Measurements from ENCODE around the gene LRFN4. TPM values are rescaled to one million over a fixed set of nuclear protein-coding genes. Genes with fewer than 3 reads are reported as not detected.

Gene LRFN4
- total and polyA plus RNA-seq, 4 donors: 0.75 to 3.4 (median 1.5) TPM; not detected in 1

GRCh38 chr11:66854231-66854661, 2.6 kb upstream of the LRFN4 start:
- WGBS: 92% methylated on average over 12 of the region's 12 CpGs
- DNase-seq (ENCODE audit: low spot score): no peak

GRCh38 chr11:66854729-66855211, 2.1 kb upstream of the LRFN4 start:
- H3K9ac ChIP-seq (ENCODE audit: low read depth in 1 of 2, low read length in 2 of 2): no peak overlapping the region
- 98% methylated on average over 15 of the region's 15 CpGs for WGBS
- H3K27ac ChIP-seq (ENCODE audit: low read depth in 1 of 2, low read length in 2 of 2): no peak overlapping the region
- H3K9me3 ChIP-seq (ENCODE audit: control insufficient read depth in 4 of 4, low read length in 3 of 4): no peaks in the 10 kb centered on the region
- no peaks in the 10 kb centered on the region for H3K27me3 ChIP-seq (ENCODE audit: control insufficient read depth in 4 of 4, insufficient read depth in 4 of 4, low read length in 3 of 4)
- TF ChIP-seq FOXA2 (IDR thresholded peaks at IDR 0.05) (no peak), ATF3 (IDR thresholded peaks at IDR 0.05) (no peak), SP1 (IDR thresholded peaks at IDR 0.05) (no peak), ZBTB33 (IDR thresholded peaks at IDR 0.05) (no peak), YY1 (IDR thresholded peaks at IDR 0.05) (no peak), FOXA1 (IDR thresholded peaks at IDR 0.05) (no peak), NR2F2 (IDR thresholded peaks at IDR 0.05) (no peak), RXRA (IDR thresholded peaks at IDR 0.05) (no peak), MAX (IDR thresholded peaks at IDR 0.05) (no peak), GABPA (IDR thresholded peaks at IDR 0.05 in 1 of 2, conservative IDR thresholded peaks at IDR 0.05 in 1 of 2) (no peak), EGR1 (IDR thresholded peaks at IDR 0.05; ENCODE audit: low read depth in 2 of 2) (no peak), HNF4A (conservative IDR thresholded peaks at IDR 0.05) (no peak)
- H3K4me1 ChIP-seq (ENCODE audit: control insufficient read depth in 4 of 4, insufficient read depth in 4 of 4, low read length in 3 of 4): peaks cover 0 to 8% (median 2%) of the 10 kb centered on the region in 4 donors
- H3K36me3 ChIP-seq (ENCODE audit: control insufficient read depth in 4 of 4, insufficient read depth in 3 of 4, low read depth in 1 of 4, low read length in 3 of 4): peaks cover 10 to 35% (median 21%) of the 10 kb centered on the region in 4 donors
- H3K4me3 ChIP-seq (ENCODE audit: low read depth in 1 of 3, low read length in 3 of 3): no peak overlapping the region
- DNase-seq (ENCODE audit: low spot score): no peak

More at GRCh38 chr11:66854231-66854661, 2.6 kb upstream of the LRFN4 start:
- H3K27ac ChIP-seq (ENCODE audit: low read depth in 1 of 2, low read length in 2 of 2): no peak overlapping the region
- peaks cover 9 to 40% (median 19%) of the 10 kb centered on the region in 4 donors for H3K36me3 ChIP-seq (ENCODE audit: control insufficient read depth in 4 of 4, insufficient read depth in 3 of 4, low read depth in 1 of 4, low read length in 3 of 4)
- no peak for TF ChIP-seq FOXA1 (IDR thresholded peaks at IDR 0.05)
- no peak for TF ChIP-seq FOXA2 (IDR thresholded peaks at IDR 0.05)
- TF ChIP-seq GABPA (IDR thresholded peaks at IDR 0.05 in 1 of 2, conservative IDR thresholded peaks at IDR 0.05 in 1 of 2): no peak
- TF ChIP-seq HNF4G (IDR thresholded peaks at IDR 0.05): no peak
- no peak for TF ChIP-seq RAD21 (IDR thresholded peaks at IDR 0.05)
- H3K27me3 ChIP-seq (ENCODE audit: control insufficient read depth in 4 of 4, insufficient read depth in 4 of 4, low read length in 3 of 4): no peaks in the 10 kb centered on the region
- H3K9ac ChIP-seq (ENCODE audit: low read depth in 1 of 2, low read length in 2 of 2): no peak overlapping the region
- peaks cover 0 to 8% (median 2%) of the 10 kb centered on the region in 4 donors for H3K4me1 ChIP-seq (ENCODE audit: control insufficient read depth in 4 of 4, insufficient read depth in 4 of 4, low read length in 3 of 4)
- H3K4me3 ChIP-seq (ENCODE audit: low read depth in 1 of 3, low read length in 3 of 3): no peak overlapping the region
- H3K9me3 ChIP-seq (ENCODE audit: control insufficient read depth in 4 of 4, low read length in 3 of 4): no peaks in the 10 kb centered on the region

- 42% methylated on average over 51 of the region's 51 CpGs for WGBS
- peak overlapping the region; percentile 40 to 55 for H3K27ac ChIP-seq (ENCODE audit: low read depth in 1 of 2, low read length in 2 of 2)
Measured at GRCh38 chr11:66855574-66856495, 1.0 kb upstream of the LRFN4 start.

More at GRCh38 chr11:66855574-66856495, 1.0 kb upstream of the LRFN4 start:
- Histone ChIP-seq H3K9ac (ENCODE audit: low read depth in 1 of 2, low read length in 2 of 2) (peak overlapping the region in 1 of 2 donors; percentile 12), H3K4me1 (ENCODE audit: control insufficient read depth in 4 of 4, insufficient read depth in 4 of 4, low read length in 3 of 4) (peaks cover 0 to 8% (median 2%) of the 10 kb centered on the region in 4 donors), H3K9me3 (ENCODE audit: control insufficient read depth in 4 of 4, low read length in 3 of 4) (no peaks in the 10 kb centered on the region), H3K36me3 (ENCODE audit: control insufficient read depth in 4 of 4, insufficient read depth in 3 of 4, low read depth in 1 of 4, low read length in 3 of 4) (peaks cover 10 to 33% (median 21%) of the 10 kb centered on the region in 4 donors), H3K4me3 (ENCODE audit: low read depth in 1 of 3, low read length in 3 of 3) (peak overlapping the region in 2 of 3 donors; percentile 5 to 33), H3K27me3 (ENCODE audit: control insufficient read depth in 4 of 4, insufficient read depth in 4 of 4, low read length in 3 of 4) (no peaks in the 10 kb centered on the region)
- TF ChIP-seq ZBTB33 (IDR thresholded peaks at IDR 0.05) (no peak), NR2F2 (IDR thresholded peaks at IDR 0.05) (no peak), JUND (IDR thresholded peaks at IDR 0.05) (no peak), HNF4G (IDR thresholded peaks at IDR 0.05) (no peak), EGR1 (IDR thresholded peaks at IDR 0.05; ENCODE audit: low read depth in 2 of 2) (no peak), SP1 (IDR thresholded peaks at IDR 0.05) (no peak), MAX (IDR thresholded peaks at IDR 0.05) (no peak)
- DNase-seq (ENCODE audit: low spot score): peak; percentile 89

All from liver (tissue), 9 donors.